ENCODE data around the gene RHBG. TPM values are rescaled to one million over a fixed set of nuclear protein-coding genes. Genes with fewer than 3 reads are reported as not detected.

The RHBG gene
- polyA plus RNA-seq, 1 donor from 2014 or later: not detected

DNA sequence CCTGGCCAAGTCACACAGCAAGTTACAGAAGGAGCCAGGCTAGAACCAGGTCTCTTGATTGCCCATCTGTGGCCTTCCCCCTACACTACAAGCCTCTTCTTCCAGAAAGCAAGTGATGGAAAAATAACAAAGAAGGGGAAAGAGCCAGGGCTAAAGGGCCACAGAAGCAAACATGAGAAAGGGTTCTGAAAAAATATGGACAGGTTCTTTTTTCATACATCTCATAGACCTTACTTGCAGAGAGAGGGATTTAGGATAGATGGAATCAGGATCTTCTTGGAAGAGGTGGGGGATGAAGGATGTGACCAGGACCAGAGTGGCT is 3.2 kb downstream of the RHBG start:
- H3K36me3 ChIP-seq (ENCODE audit: insufficient read depth, low read length): no peaks in the 10 kb centered on the region
- H2AFZ ChIP-seq (ENCODE audit: low read depth, low read length): no peak overlapping the region
- no peaks in the 10 kb centered on the region for H3K9me2 ChIP-seq (ENCODE audit: insufficient read depth, low read length)
- H3F3A ChIP-seq (ENCODE audit: insufficient read depth, low read length, poor library complexity, severe bottlenecking): no peaks in the 10 kb centered on the region
- H3K9ac ChIP-seq (ENCODE audit: low read length): no peak overlapping the region
- H3K27ac ChIP-seq (ENCODE audit: low read length): no peak overlapping the region
- H3K27me3 ChIP-seq (ENCODE audit: insufficient read depth, low read depth, low read length): peaks cover 39% of the 10 kb centered on the region
- no peaks in the 10 kb centered on the region for H3K79me2 ChIP-seq (replicated peaks; ENCODE audit: insufficient read depth, low read length)
- TF ChIP-seq MXI1 (conservative IDR thresholded peaks at IDR 0.05; ENCODE audit: poor library complexity, severe bottlenecking) (no peak), EZH2 (IDR thresholded peaks at IDR 0.05; ENCODE audit: borderline replicate concordance, insufficient read depth, low read length, poor library complexity, severe bottlenecking) (no peak), TAF1 (IDR thresholded peaks at IDR 0.05; ENCODE audit: low read depth) (no peak), POLR2AphosphoS5 (IDR thresholded peaks at IDR 0.05) (no peak), EP300 (conservative IDR thresholded peaks at IDR 0.05; ENCODE audit: poor library complexity, severe bottlenecking) (no peak), SMC3 (conservative IDR thresholded peaks at IDR 0.05; ENCODE audit: poor library complexity) (no peak), RAD21 (conservative IDR thresholded peaks at IDR 0.05) (no peak)
- TF ChIP-seq, protein P1, sequence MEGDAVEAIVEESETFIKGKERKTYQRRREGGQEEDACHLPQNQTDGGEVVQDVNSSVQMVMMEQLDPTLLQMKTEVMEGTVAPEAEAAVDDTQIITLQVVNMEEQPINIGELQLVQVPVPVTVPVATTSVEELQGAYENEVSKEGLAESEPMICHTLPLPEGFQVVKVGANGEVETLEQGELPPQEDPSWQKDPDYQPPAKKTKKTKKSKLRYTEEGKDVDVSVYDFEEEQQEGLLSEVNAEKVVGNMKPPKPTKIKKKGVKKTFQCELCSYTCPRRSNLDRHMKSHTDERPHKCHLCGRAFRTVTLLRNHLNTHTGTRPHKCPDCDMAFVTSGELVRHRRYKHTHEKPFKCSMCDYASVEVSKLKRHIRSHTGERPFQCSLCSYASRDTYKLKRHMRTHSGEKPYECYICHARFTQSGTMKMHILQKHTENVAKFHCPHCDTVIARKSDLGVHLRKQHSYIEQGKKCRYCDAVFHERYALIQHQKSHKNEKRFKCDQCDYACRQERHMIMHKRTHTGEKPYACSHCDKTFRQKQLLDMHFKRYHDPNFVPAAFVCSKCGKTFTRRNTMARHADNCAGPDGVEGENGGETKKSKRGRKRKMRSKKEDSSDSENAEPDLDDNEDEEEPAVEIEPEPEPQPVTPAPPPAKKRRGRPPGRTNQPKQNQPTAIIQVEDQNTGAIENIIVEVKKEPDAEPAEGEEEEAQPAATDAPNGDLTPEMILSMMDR (IDR thresholded peaks at IDR 0.05; ENCODE audit: poor library complexity, severe bottlenecking): no peak
- TF ChIP-seq, protein P2, sequence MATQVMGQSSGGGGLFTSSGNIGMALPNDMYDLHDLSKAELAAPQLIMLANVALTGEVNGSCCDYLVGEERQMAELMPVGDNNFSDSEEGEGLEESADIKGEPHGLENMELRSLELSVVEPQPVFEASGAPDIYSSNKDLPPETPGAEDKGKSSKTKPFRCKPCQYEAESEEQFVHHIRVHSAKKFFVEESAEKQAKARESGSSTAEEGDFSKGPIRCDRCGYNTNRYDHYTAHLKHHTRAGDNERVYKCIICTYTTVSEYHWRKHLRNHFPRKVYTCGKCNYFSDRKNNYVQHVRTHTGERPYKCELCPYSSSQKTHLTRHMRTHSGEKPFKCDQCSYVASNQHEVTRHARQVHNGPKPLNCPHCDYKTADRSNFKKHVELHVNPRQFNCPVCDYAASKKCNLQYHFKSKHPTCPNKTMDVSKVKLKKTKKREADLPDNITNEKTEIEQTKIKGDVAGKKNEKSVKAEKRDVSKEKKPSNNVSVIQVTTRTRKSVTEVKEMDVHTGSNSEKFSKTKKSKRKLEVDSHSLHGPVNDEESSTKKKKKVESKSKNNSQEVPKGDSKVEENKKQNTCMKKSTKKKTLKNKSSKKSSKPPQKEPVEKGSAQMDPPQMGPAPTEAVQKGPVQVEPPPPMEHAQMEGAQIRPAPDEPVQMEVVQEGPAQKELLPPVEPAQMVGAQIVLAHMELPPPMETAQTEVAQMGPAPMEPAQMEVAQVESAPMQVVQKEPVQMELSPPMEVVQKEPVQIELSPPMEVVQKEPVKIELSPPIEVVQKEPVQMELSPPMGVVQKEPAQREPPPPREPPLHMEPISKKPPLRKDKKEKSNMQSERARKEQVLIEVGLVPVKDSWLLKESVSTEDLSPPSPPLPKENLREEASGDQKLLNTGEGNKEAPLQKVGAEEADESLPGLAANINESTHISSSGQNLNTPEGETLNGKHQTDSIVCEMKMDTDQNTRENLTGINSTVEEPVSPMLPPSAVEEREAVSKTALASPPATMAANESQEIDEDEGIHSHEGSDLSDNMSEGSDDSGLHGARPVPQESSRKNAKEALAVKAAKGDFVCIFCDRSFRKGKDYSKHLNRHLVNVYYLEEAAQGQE (IDR thresholded peaks at IDR 0.05; ENCODE audit: borderline replicate concordance): no peak
- H3K9me3 ChIP-seq (ENCODE audit: low read length): no peaks in the 10 kb centered on the region
- H3K4me3 ChIP-seq (ENCODE audit: low read length): no peak overlapping the region
- no peaks in the 10 kb centered on the region for H4K20me1 ChIP-seq (ENCODE audit: insufficient read depth)
- H3K4me2 ChIP-seq (ENCODE audit: low read length): no peak overlapping the region

DNA sequence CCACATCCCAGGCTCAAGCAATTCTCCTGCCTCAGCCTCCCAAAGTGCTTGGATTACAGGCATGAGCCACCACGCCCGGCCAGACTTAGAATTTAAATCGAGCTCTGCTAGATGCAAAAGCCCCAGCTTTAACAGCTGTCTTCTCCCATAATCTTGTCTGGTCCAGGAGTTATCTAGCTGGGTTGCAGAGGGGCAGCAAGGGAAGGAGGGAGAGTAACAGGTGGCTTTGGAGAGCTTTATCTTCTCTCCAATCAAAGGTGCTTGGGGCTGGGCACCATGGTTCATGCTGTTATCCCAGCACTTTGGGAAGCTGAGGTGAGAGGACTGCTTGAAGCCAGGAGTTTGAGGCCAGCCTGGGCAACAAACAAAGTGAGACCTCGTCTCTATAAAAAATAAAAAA is 3.9 kb downstream of the RHBG start:
- Histone ChIP-seq H2AFZ (ENCODE audit: low read depth, low read length) (no peak overlapping the region), H4K20me1 (ENCODE audit: insufficient read depth) (no peaks in the 10 kb centered on the region), H3K4me3 (ENCODE audit: low read length) (no peak overlapping the region), H3K36me3 (ENCODE audit: insufficient read depth, low read length) (no peaks in the 10 kb centered on the region), H3K9me3 (ENCODE audit: low read length) (no peaks in the 10 kb centered on the region), H3K79me2 (replicated peaks; ENCODE audit: insufficient read depth, low read length) (no peaks in the 10 kb centered on the region), H3K9ac (ENCODE audit: low read length) (no peak overlapping the region), H3K27me3 (ENCODE audit: insufficient read depth, low read depth, low read length) (peaks cover 34% of the 10 kb centered on the region), H3K27ac (ENCODE audit: low read length) (no peak overlapping the region), H3K4me2 (ENCODE audit: low read length) (no peak overlapping the region), H3F3A (ENCODE audit: insufficient read depth, low read length, poor library complexity, severe bottlenecking) (no peaks in the 10 kb centered on the region), H3K9me2 (ENCODE audit: insufficient read depth, low read length) (no peaks in the 10 kb centered on the region)
- TF ChIP-seq POLR2AphosphoS5 (IDR thresholded peaks at IDR 0.05): no peak
- no peak for TF ChIP-seq EZH2 (IDR thresholded peaks at IDR 0.05; ENCODE audit: borderline replicate concordance, insufficient read depth, low read length, poor library complexity, severe bottlenecking)
- no peak for TF ChIP-seq EP300 (conservative IDR thresholded peaks at IDR 0.05; ENCODE audit: poor library complexity, severe bottlenecking)
- TF ChIP-seq, protein P1 (IDR thresholded peaks at IDR 0.05; ENCODE audit: poor library complexity, severe bottlenecking): no peak

Data from neural cell (in vitro differentiated cells).